ENCODE measurements around the gene GLIS1. TPM values are rescaled to one million over a fixed set of nuclear protein-coding genes. Genes with fewer than 3 reads are reported as not detected.

The GLIS1 gene
- total RNA-seq, 1 donor from 2014 or later: 0.07 TPM

DNA sequence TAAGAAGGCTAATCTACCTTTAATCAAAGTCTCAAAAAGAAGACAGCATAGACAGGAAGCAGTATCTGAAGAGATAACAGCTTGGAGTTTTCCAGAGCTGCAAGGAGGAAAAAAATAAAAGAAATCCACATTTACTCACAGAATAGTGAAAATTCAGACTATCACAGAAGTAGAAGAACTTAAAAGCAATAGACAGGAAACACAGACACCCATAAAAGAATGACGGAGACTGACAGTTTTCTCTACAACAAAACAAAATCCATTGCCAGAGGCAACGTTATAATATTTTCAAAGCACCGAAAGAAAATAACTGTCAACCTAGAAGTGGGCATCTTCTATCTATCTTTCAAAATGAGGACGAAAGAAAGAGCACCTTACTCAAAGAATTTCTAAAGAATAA lies 175.4 kb downstream of the GLIS1 start:
- H3K27ac ChIP-seq (ENCODE audit: low read depth, low read length): no peak overlapping the region
- H3K27me3 ChIP-seq (ENCODE audit: insufficient read depth, low read length): no peaks in the 10 kb centered on the region
- no peak overlapping the region for H3K4me2 ChIP-seq (ENCODE audit: low read length)
- H3K9ac ChIP-seq (ENCODE audit: low read length): no peak overlapping the region
- no peak overlapping the region for H3K27ac Mint-ChIP-seq (ENCODE audit: unreplicated experiment)
- no peak overlapping the region for H2AFZ ChIP-seq (ENCODE audit: low read depth, low read length)
- H3K36me3 ChIP-seq (ENCODE audit: insufficient read depth, low read length): no peaks in the 10 kb centered on the region
- peaks cover 78% of the 10 kb centered on the region for H4K20me1 ChIP-seq (ENCODE audit: insufficient read depth, low read length)
- H3K36me3 Mint-ChIP-seq (ENCODE audit: low read depth, unreplicated experiment): no peaks in the 10 kb centered on the region
- H3K79me2 ChIP-seq (ENCODE audit: insufficient read depth, low read length): peaks cover 9% of the 10 kb centered on the region
- H3K4me1 ChIP-seq (ENCODE audit: insufficient read depth, low read length): peaks cover 4% of the 10 kb centered on the region
- H3K9me3 Mint-ChIP-seq (ENCODE audit: unreplicated experiment): peaks cover 10% of the 10 kb centered on the region
- DNase-seq (ENCODE audit: low read depth) (no peak), FAIRE-seq (no peak)
- TF ChIP-seq EZH2 (IDR thresholded peaks at IDR 0.05; ENCODE audit: insufficient read depth, low read length) (no peak), CTCF (IDR thresholded peaks at IDR 0.05; ENCODE audit: insufficient read depth, low read depth, low read length) (no peak)
- no peaks in the 10 kb centered on the region for H3K4me1 Mint-ChIP-seq (ENCODE audit: low read depth, unreplicated experiment)
- H3K9me3 ChIP-seq (ENCODE audit: insufficient read depth, low read depth, low read length): no peaks in the 10 kb centered on the region
- no peak overlapping the region for H3K4me3 ChIP-seq (ENCODE audit: insufficient read depth, low read depth, low read length)
- H3K4me3 Mint-ChIP-seq (ENCODE audit: unreplicated experiment): no peak overlapping the region
- H3K27me3 Mint-ChIP-seq (ENCODE audit: low read depth, unreplicated experiment): peaks cover 22% of the 10 kb centered on the region

DNA sequence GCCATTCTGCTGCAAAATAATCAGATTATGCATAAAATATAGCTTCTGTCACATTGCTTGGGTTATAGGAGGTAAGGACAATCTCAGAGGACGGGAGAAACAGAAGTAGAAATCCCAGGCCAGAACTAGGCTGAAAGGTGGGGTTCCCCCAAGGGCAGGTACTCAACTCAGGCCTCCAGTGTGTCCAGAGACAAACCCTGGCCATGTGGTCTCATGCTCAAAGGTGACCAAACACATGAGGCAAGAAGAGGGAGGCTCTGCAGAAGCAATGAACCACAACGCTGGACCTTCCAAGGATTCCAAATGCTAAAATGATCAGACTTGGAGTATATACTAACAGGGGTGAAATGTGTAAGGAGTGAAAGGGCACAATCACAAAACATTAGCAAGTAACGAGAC lies 176.0 kb downstream of the GLIS1 start:
- DNase-seq (ENCODE audit: low read depth): no peak
- Mint-ChIP-seq H3K4me3 (ENCODE audit: unreplicated experiment) (no peak overlapping the region), H3K36me3 (ENCODE audit: low read depth, unreplicated experiment) (no peaks in the 10 kb centered on the region), H3K9me3 (ENCODE audit: unreplicated experiment) (peaks cover 6% of the 10 kb centered on the region), H3K27ac (ENCODE audit: unreplicated experiment) (no peak overlapping the region), H3K4me1 (ENCODE audit: low read depth, unreplicated experiment) (no peaks in the 10 kb centered on the region), H3K27me3 (ENCODE audit: low read depth, unreplicated experiment) (peaks cover 29% of the 10 kb centered on the region)
- FAIRE-seq: no peak
- Histone ChIP-seq H2AFZ (ENCODE audit: low read depth, low read length) (no peak overlapping the region), H4K20me1 (ENCODE audit: insufficient read depth, low read length) (peaks cover 79% of the 10 kb centered on the region), H3K9ac (ENCODE audit: low read length) (no peak overlapping the region), H3K27me3 (ENCODE audit: insufficient read depth, low read length) (no peaks in the 10 kb centered on the region), H3K4me3 (ENCODE audit: insufficient read depth, low read depth, low read length) (no peak overlapping the region), H3K4me1 (ENCODE audit: insufficient read depth, low read length) (peaks cover 4% of the 10 kb centered on the region), H3K79me2 (ENCODE audit: insufficient read depth, low read length) (peaks cover 9% of the 10 kb centered on the region), H3K4me2 (ENCODE audit: low read length) (no peak overlapping the region), H3K36me3 (ENCODE audit: insufficient read depth, low read length) (no peaks in the 10 kb centered on the region), H3K27ac (ENCODE audit: low read depth, low read length) (no peak overlapping the region), H3K9me3 (ENCODE audit: insufficient read depth, low read depth, low read length) (no peaks in the 10 kb centered on the region)
- no peak for TF ChIP-seq CTCF (IDR thresholded peaks at IDR 0.05; ENCODE audit: insufficient read depth, low read depth, low read length)
- TF ChIP-seq EZH2 (IDR thresholded peaks at IDR 0.05; ENCODE audit: insufficient read depth, low read length): no peak

GRCh38 chr1:53562291-53562980 lies 176.5 kb downstream of the GLIS1 start:
- peaks cover 5% of the 10 kb centered on the region for H3K9me3 Mint-ChIP-seq (ENCODE audit: unreplicated experiment)
- FAIRE-seq: no peak
- peaks cover 78% of the 10 kb centered on the region for H4K20me1 ChIP-seq (ENCODE audit: insufficient read depth, low read length)

More at GRCh38 chr1:53562291-53562980, 176.5 kb downstream of the GLIS1 start:
- H3K27ac Mint-ChIP-seq (ENCODE audit: unreplicated experiment): no peak overlapping the region
- no peaks in the 10 kb centered on the region for H3K36me3 Mint-ChIP-seq (ENCODE audit: low read depth, unreplicated experiment)
- Histone ChIP-seq H3K27me3 (ENCODE audit: insufficient read depth, low read length) (no peaks in the 10 kb centered on the region), H3K36me3 (ENCODE audit: insufficient read depth, low read length) (no peaks in the 10 kb centered on the region), H3K79me2 (ENCODE audit: insufficient read depth, low read length) (peaks cover 9% of the 10 kb centered on the region), H3K4me2 (ENCODE audit: low read length) (no peak overlapping the region), H3K4me3 (ENCODE audit: insufficient read depth, low read depth, low read length) (no peak overlapping the region), H3K9me3 (ENCODE audit: insufficient read depth, low read depth, low read length) (no peaks in the 10 kb centered on the region), H2AFZ (ENCODE audit: low read depth, low read length) (no peak overlapping the region), H3K4me1 (ENCODE audit: insufficient read depth, low read length) (peaks cover 4% of the 10 kb centered on the region), H3K27ac (ENCODE audit: low read depth, low read length) (no peak overlapping the region), H3K9ac (ENCODE audit: low read length) (no peak overlapping the region)
- no peaks in the 10 kb centered on the region for H3K4me1 Mint-ChIP-seq (ENCODE audit: low read depth, unreplicated experiment)
- no peak overlapping the region for H3K4me3 Mint-ChIP-seq (ENCODE audit: unreplicated experiment)
- TF ChIP-seq CTCF (IDR thresholded peaks at IDR 0.05; ENCODE audit: insufficient read depth, low read depth, low read length) (no peak), EZH2 (IDR thresholded peaks at IDR 0.05; ENCODE audit: insufficient read depth, low read length) (no peak)
- DNase-seq (ENCODE audit: low read depth): no peak
- peaks cover 33% of the 10 kb centered on the region for H3K27me3 Mint-ChIP-seq (ENCODE audit: low read depth, unreplicated experiment)
